IPS-18a (cell line): ENCODE results near the gene KCNH6.

Experiments used
- H3K27ac ChIP-seq: one replicate; pipeline ENCODE4 v1.5.1; 2013; ENCODE audit warnings: low read length
- H3K27me3 ChIP-seq: one replicate; pipeline ENCODE4 v1.6.1; 2013; ENCODE audit warnings: mild to moderate bottlenecking, low read length; ENCODE audit not compliant: control insufficient read depth, insufficient read depth
- H3K36me3 ChIP-seq: one replicate; pipeline ENCODE4 v1.6.1; 2013; ENCODE audit warnings: low read depth, low read length; ENCODE audit not compliant: control insufficient read depth
- H3K4me1 ChIP-seq: one replicate; pipeline ENCODE4 v1.6.1; 2013; ENCODE audit warnings: low read depth, low read length; ENCODE audit not compliant: control insufficient read depth
- H3K4me3 ChIP-seq: one replicate; pipeline ENCODE4 v1.5.1; 2013; ENCODE audit warnings: low read length
- H3K9ac ChIP-seq: one replicate; pipeline ENCODE4 v1.6.1; 2013; ENCODE audit warnings: mild to moderate bottlenecking, low read length, moderate library complexity
- H3K9me3 ChIP-seq: one replicate; pipeline ENCODE4 v1.6.1; 2013; ENCODE audit warnings: low read depth, low read length; ENCODE audit not compliant: control insufficient read depth

KCNH6 gene

GRCh38 chr17:63516910-63517824 lies 6.0 kb upstream of the KCNH6 start:
- Histone ChIP-seq H3K27me3 (no peaks in the 10 kb centered on the region), H3K4me3 (no peak overlapping the region), H3K9ac (no peak overlapping the region), H3K4me1 (no peaks in the 10 kb centered on the region), H3K9me3 (no peaks in the 10 kb centered on the region), H3K27ac (no peak overlapping the region), H3K36me3 (no peaks in the 10 kb centered on the region)

- Histone ChIP-seq H3K9me3 (no peaks in the 10 kb centered on the region), H3K27me3 (no peaks in the 10 kb centered on the region), H3K27ac (no peak overlapping the region), H3K36me3 (no peaks in the 10 kb centered on the region), H3K4me1 (no peaks in the 10 kb centered on the region), H3K4me3 (no peak overlapping the region), H3K9ac (no peak overlapping the region)
These were observed 5.2 kb upstream of the KCNH6 start for GRCh38 chr17:63517825-63518534.

GRCh38 chr17:63519116-63519881 lies 3.9 kb upstream of the KCNH6 start:
- Histone ChIP-seq H3K27ac (no peak overlapping the region), H3K27me3 (peaks cover 7% of the 10 kb centered on the region), H3K4me1 (no peaks in the 10 kb centered on the region), H3K4me3 (no peak overlapping the region), H3K9me3 (no peaks in the 10 kb centered on the region), H3K9ac (no peak overlapping the region), H3K36me3 (no peaks in the 10 kb centered on the region)

- Histone ChIP-seq H3K4me1 (no peaks in the 10 kb centered on the region), H3K36me3 (no peaks in the 10 kb centered on the region), H3K9ac (no peak overlapping the region), H3K9me3 (no peaks in the 10 kb centered on the region), H3K27ac (no peak overlapping the region), H3K27me3 (peaks cover 7% of the 10 kb centered on the region), H3K4me3 (no peak overlapping the region)
These were observed 2.9 kb upstream of the KCNH6 start for GRCh38 chr17:63519972-63520882.

- Histone ChIP-seq H3K27ac (no peak overlapping the region), H3K4me1 (no peaks in the 10 kb centered on the region), H3K4me3 (no peak overlapping the region), H3K9me3 (no peaks in the 10 kb centered on the region), H3K36me3 (no peaks in the 10 kb centered on the region), H3K9ac (no peak overlapping the region), H3K27me3 (peaks cover 7% of the 10 kb centered on the region)
These were observed 893 bp downstream of the KCNH6 start for GRCh38 chr17:63524051-63524450.

GRCh38 chr17:63525190-63525946 lies 2.2 kb downstream of the KCNH6 start:
- Histone ChIP-seq H3K4me1 (no peaks in the 10 kb centered on the region), H3K27me3 (peaks cover 7% of the 10 kb centered on the region), H3K27ac (no peak overlapping the region), H3K36me3 (no peaks in the 10 kb centered on the region), H3K9me3 (no peaks in the 10 kb centered on the region), H3K9ac (no peak overlapping the region), H3K4me3 (no peak overlapping the region)

GRCh38 chr17:63526861-63527260 lies 3.7 kb downstream of the KCNH6 start:
- Histone ChIP-seq H3K4me3 (no peak overlapping the region), H3K36me3 (no peaks in the 10 kb centered on the region), H3K4me1 (no peaks in the 10 kb centered on the region), H3K27ac (no peak overlapping the region), H3K27me3 (peaks cover 7% of the 10 kb centered on the region), H3K9me3 (no peaks in the 10 kb centered on the region), H3K9ac (no peak overlapping the region)

GRCh38 chr17:63528183-63528582 lies 5.0 kb downstream of the KCNH6 start:
- Histone ChIP-seq H3K4me3 (no peak overlapping the region), H3K27me3 (peaks cover 7% of the 10 kb centered on the region), H3K4me1 (no peaks in the 10 kb centered on the region), H3K9me3 (no peaks in the 10 kb centered on the region), H3K9ac (no peak overlapping the region), H3K36me3 (no peaks in the 10 kb centered on the region), H3K27ac (no peak overlapping the region)

- Histone ChIP-seq H3K4me3 (no peak overlapping the region), H3K9ac (no peak overlapping the region), H3K36me3 (no peaks in the 10 kb centered on the region), H3K9me3 (no peaks in the 10 kb centered on the region), H3K27ac (no peak overlapping the region), H3K27me3 (no peaks in the 10 kb centered on the region), H3K4me1 (no peaks in the 10 kb centered on the region)
These were observed 6.8 kb downstream of the KCNH6 start for GRCh38 chr17:63529711-63530556.

- H3K36me3 ChIP-seq: no peaks in the 10 kb centered on the region
- H3K27me3 ChIP-seq: no peaks in the 10 kb centered on the region
- H3K4me3 ChIP-seq: no peak overlapping the region
- H3K4me1 ChIP-seq: no peaks in the 10 kb centered on the region
- no peaks in the 10 kb centered on the region for H3K9me3 ChIP-seq
- no peak overlapping the region for H3K27ac ChIP-seq
- H3K9ac ChIP-seq: no peak overlapping the region
These were observed 7.4 kb downstream of the KCNH6 start for GRCh38 chr17:63530557-63531021.
